Endometrial microvascular endothelial cells (primary cell): ENCODE measurements around the gene KRR1. TPM values are rescaled to one million over a fixed set of nuclear protein-coding genes. Genes with fewer than 3 reads are reported as not detected.

ENCODE experiments used
- in situ Hi-C: cut with HindIII; loops from 2 replicates; pipeline ENCODE4 v1.10.0; 2017; ENCODE audit warnings: low sequenced_read_pairs, low pct_unique_long_range_greater_than_20kb; ENCODE audit errors: inconsistent ontology term
- total RNA-seq: library from RNA; depleted of rRNA; stranded (reverse); fragments of >200 nt; gene quantifications from one replicate; pipeline ENCODE4 v1.2.3, GENCODE V29; 2015; ENCODE audit errors: inconsistent ontology term

KRR1 gene
- 72.2 TPM for total RNA-seq

DNA sequence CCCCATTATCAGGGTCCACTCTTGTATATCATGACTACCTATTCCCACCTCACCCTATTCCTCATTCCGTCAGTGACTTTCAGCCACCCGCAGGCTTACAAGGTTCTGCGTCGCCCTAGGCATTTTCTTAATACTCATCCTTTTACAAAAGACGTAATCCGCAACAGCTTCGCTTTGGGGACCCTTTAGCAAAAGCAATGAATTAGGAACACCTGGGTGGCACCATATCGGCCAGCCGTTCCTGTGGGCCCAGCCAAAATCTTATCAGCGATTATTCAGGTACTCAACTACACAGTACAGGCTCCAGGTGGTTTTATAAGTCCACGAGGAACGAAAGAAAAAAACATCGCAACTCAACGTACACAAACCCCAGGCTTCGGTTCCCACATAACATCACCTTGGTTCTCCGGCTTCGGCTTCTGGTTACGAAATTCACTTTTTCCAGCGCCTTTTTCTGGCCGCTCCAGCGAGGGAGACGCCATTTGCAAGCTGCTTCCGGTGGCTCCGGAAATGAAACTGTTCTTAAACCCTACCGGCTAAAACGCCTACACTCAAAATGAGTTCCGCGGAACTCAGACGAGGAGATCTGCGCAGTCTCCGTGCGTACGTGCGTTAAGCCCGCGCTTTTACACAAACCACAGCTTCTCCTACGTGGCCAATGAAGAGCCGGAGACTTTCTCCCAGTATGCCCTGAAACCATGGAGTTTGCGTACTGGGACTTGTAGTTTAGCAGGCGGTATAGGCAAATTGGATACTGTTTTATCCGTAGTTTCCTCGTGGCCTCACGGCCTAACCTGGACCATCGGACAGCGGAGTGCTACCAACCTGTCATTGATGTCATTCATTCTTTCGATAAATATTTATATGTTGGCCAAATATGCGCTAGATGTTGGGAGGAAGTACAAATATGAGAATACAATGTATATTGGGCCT, at the start of gene KRR1:
Gene KRR1 (minus strand): TSS at position 494 of the 933 bp plus-strand sequence. CDS start 12 bp downstream, at position 482.
- in situ Hi-C loops, result no loop called here

DNA sequence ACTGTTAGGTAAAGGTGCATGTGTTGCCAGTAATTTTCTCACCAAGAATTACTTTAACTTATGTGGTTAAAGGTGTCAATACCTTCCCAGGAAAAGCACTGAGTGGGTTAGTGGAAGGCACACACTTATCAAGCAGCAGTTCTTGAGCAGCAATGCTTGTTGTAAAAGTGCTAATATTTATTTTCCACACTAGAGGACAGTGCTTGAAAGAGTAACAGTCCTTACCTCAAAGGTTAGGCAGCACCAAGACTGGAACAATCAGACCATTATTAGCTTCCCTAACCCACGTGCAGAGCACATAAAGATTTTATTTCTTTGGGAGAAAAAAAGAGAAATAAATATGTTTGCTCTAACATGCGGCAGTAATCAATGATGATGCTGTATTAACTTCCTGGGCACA, 48.8 kb upstream of the KRR1 start:
- in situ Hi-C loops, result loop anchor here (25.0 kb wide), 1 partner anchor 477 kb away; the partner anchor contains the start of gene PHLDA1

- in situ Hi-C loops, result loop anchor here (25.0 kb wide), 1 partner anchor 479 kb away; the partner anchor contains the start of gene PHLDA1
Measured at GRCh38 chr12:75558287-75558686, 46.9 kb upstream of the KRR1 start.

- in situ Hi-C loops, result loop anchor here (25.0 kb wide), 1 partner anchor 481 kb away; the partner anchor contains the start of gene PHLDA1
Measured at GRCh38 chr12:75556311-75556899, 45.0 kb upstream of the KRR1 start.

- in situ Hi-C loops, result loop anchor here (25.0 kb wide), 1 partner anchor 483 kb away; the partner anchor contains the start of gene PHLDA1
Measured at GRCh38 chr12:75554556-75554880, 43.1 kb upstream of the KRR1 start.

DNA sequence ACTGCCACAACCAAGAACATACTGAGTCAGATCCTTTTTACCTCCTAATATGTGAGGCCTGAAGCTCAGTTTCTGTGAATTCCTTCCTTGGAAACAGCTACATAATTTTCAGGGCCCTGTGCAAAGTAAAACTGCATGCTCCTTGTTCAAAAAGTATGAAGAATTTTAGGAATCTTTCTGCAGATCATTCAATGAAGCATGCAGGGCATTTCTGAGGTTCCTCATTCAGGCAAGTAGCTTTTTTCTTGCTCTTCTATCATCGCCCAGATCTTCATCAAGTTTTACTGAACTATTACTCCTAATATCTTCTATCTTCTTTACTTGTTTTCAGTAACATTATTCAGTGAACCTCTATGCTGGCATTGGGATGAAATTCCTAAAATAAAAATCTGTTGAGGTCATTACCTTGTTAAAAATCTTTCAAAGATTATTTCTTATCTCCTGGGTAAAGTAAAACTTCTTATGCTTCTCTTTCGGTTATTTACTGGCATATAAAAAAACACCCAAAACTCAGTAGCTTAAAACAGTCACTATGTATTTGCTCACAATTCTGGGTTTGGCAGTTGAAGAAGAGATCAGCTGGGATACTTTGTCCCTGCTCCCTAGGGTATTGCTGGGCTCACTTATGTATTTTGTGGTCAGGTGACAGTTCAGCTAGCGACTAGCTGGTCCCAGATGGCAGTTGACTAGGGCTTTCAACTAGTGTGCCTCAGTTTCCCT, 42.6 kb upstream of the KRR1 start:
- in situ Hi-C loops, result loop anchor here (25.0 kb wide), 1 partner anchor 483 kb away; the partner anchor contains the start of gene PHLDA1

GRCh38 chr12:75553398-75553797, 42.0 kb upstream of the KRR1 start:
- in situ Hi-C loops, result loop anchor here (25.0 kb wide), 1 partner anchor 484 kb away; the partner anchor contains the start of gene PHLDA1

- in situ Hi-C loops, result loop anchor here (25.0 kb wide), 1 partner anchor 486 kb away; the partner anchor contains the start of gene PHLDA1
Measured at GRCh38 chr12:75551477-75551876, 40.1 kb upstream of the KRR1 start.

DNA sequence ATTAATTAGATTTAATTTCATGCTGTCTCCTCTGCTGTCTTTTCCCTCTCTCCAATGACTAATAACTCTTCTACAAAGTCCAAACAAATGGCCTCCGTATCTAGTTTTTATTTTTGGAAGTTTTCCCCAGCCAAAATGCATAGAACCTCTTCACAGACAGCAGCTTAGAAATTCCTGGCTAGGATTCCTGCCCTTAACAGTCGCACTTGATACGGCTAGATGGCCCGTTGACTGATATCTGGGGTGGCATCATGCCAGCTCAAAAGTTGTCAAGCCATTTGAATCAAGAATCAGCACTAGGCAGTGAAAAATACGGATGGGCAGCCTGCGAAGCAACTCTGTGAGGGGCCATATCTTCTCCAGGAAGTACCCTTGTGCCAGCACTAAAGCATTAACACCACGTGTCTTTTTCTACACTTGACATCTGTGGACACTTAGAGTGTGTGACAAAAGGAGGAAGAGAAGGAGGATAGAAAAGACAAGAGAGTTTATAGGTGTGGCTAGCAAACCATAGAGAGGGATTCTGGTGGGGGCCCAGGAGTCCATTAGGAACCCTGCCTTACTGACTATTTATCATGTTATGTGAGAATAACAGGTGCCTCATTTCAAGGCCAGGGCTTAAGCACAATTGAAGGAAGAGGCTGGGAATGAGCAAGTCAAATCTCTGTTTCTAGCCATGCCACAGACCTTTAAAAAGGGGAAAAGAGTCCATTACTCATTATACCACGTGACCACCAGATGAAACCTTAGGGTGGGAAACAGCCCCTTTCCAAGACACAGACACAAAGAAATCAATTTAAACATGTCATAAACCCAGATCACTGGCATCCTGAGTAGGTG, 39.2 kb upstream of the KRR1 start:
- in situ Hi-C loops, result loop anchor here (25.0 kb wide), 1 partner anchor 487 kb away; the partner anchor contains the start of gene PHLDA1

- in situ Hi-C loops, result loop anchor here (25.0 kb wide), 1 partner anchor 487 kb away; the partner anchor contains the start of gene PHLDA1
Measured at GRCh38 chr12:75549989-75550388, 38.6 kb upstream of the KRR1 start.

- in situ Hi-C loops, result no loop called here
Measured at GRCh38 chr12:75548879-75549278, 37.5 kb upstream of the KRR1 start.

- in situ Hi-C loops, result no loop called here
Measured at GRCh38 chr12:75545636-75546035, 34.2 kb upstream of the KRR1 start.

- in situ Hi-C loops, result no loop called here
Measured at GRCh38 chr12:75543529-75543928, 32.1 kb upstream of the KRR1 start.

DNA sequence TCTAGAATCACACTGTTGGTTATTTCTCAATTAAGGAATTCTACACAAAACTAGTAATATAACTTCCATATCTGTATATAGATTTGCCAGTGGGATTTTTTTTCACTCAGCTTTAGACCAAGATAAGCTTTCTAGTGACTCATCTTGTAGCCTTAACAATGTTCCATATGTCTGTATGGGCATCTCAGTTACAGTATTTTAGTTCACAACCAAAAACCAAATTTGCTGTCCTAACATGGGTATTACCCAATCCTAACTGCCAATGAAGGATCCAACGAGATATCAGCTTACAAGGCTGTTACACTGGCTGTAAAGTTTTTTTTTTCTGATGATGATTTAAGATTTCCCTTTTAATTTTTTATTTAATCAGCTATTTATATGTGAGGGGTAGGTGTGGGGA, 31.5 kb upstream of the KRR1 start:
- in situ Hi-C loops, result no loop called here

- in situ Hi-C loops, result no loop called here
Measured at GRCh38 chr12:75539889-75540288, 28.5 kb upstream of the KRR1 start.

DNA sequence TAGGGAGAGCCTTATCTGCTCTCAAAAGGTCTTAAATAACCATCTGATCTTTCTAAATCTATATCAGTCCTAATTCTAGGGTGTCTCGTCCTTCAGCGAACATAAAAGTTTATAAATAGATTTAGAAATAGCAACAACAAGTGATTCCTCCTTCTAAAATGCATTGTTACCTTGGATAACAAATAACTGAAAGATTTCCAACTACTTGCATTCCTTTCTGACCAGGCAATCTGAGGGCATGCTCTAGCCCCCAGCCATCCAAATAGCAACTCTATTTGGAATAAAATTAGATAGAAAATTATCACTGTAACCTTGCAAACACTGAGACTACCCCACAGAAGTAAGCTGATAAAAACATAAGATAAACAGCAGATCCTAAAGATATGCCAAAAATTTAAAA, 21.8 kb upstream of the KRR1 start:
- in situ Hi-C loops, result no loop called here

- in situ Hi-C loops, result no loop called here
Measured at GRCh38 chr12:75529826-75530225, 18.4 kb upstream of the KRR1 start.

GRCh38 chr12:75529316-75529715, 17.9 kb upstream of the KRR1 start:
- in situ Hi-C loops, result no loop called here
